Loucy (cell line): Measurements from ENCODE around the gene DAGLA.

Experiments
- H2AFZ ChIP-seq: fragments of 200-600 bp; sonication (generic); 2 replicates; pipeline ENCODE4 v1.6.0; 2016; ENCODE audit warnings: antibody characterized with exemption, mild to moderate bottlenecking, low read length, moderate library complexity
- H3F3A ChIP-seq: fragments of 200-600 bp; 2 replicates; pipeline ENCODE4 v1.6.0; 2016; ENCODE audit warnings: antibody characterized with exemption, low read depth, mild to moderate bottlenecking
- H3K27me3 ChIP-seq: fragments of 200-600 bp; sonication (generic); 2 replicates; pipeline ENCODE4 v1.6.1; 2014; ENCODE audit warnings: low read length, mild to moderate bottlenecking; ENCODE audit not compliant: insufficient read depth, poor library complexity, severe bottlenecking
- H3K36me3 ChIP-seq: fragments of 200-600 bp; sonication (generic); 2 replicates; pipeline ENCODE4 v1.6.1; 2016; ENCODE audit warnings: low read length; ENCODE audit not compliant: insufficient read depth
- H3K4me1 ChIP-seq: fragments of 200-600 bp; sonication (generic); 2 replicates; pipeline ENCODE4 v1.5.1; 2014; ENCODE audit warnings: low read length, mild to moderate bottlenecking; ENCODE audit not compliant: insufficient read depth, poor library complexity, severe bottlenecking
- H3K4me2 ChIP-seq: fragments of 200-600 bp; sonication (generic); 2 replicates; pipeline ENCODE4 v1.6.0; 2014; ENCODE audit warnings: antibody characterized with exemption, low read length, low read depth, mild to moderate bottlenecking; ENCODE audit not compliant: poor library complexity, severe bottlenecking
- H3K4me3 ChIP-seq: fragments of 200-600 bp; sonication (generic); 2 replicates; pipeline ENCODE4 v1.5.1; 2014; ENCODE audit warnings: low read length, mild to moderate bottlenecking, mixed read lengths; ENCODE audit not compliant: poor library complexity, severe bottlenecking
- H3K79me2 ChIP-seq: fragments of 200-600 bp; sonication (generic); 2 replicates; pipeline ENCODE4 v1.6.1; 2014; ENCODE audit warnings: low read length; ENCODE audit not compliant: insufficient read depth
- H3K9ac ChIP-seq: fragments of 200-600 bp; sonication (generic); 2 replicates; pipeline ENCODE4 v1.6.0; 2014; ENCODE audit warnings: mild to moderate bottlenecking, low read depth, low read length, moderate library complexity; ENCODE audit not compliant: poor library complexity, severe bottlenecking
- H3K9me2 ChIP-seq: fragments of 200-600 bp; sonication (generic); replicated peaks from 2 replicates; pipeline ENCODE4 v1.6.1; 2016; ENCODE audit warnings: low read depth, low read length, mixed read lengths
- H3K9me3 ChIP-seq: fragments of 200-600 bp; sonication (generic); 2 replicates; pipeline ENCODE4 v1.6.1; 2014; ENCODE audit warnings: mild to moderate bottlenecking, antibody characterized with exemption, low read length, low read depth; ENCODE audit not compliant: insufficient read depth
- H4K20me1 ChIP-seq: fragments of 200-600 bp; sonication (generic); 2 replicates; pipeline ENCODE4 v1.6.0; 2014; ENCODE audit warnings: antibody characterized with exemption, low read length, mild to moderate bottlenecking; ENCODE audit not compliant: insufficient read depth, poor library complexity, severe bottlenecking
- EZH2phosphoT487 ChIP-seq: fragments of 200-600 bp; IDR thresholded peaks from 2 replicates; pipeline ENCODE4 v1.6.1; 2018; ENCODE audit warnings: antibody characterized with exemption, mild to moderate bottlenecking, moderate library complexity, borderline replicate concordance
- TF ChIP-seq, protein P1 (sequence below): fragments of 200-600 bp; sonication (generic); conservative IDR thresholded peaks from 2 replicates; pipeline ENCODE4 v1.5.1; 2014; ENCODE audit warnings: mild to moderate bottlenecking, antibody characterized with exemption, low read length

The DAGLA gene

GRCh38 chr11:61695917-61696316 is 15.7 kb downstream of the DAGLA start:
- H3K4me3 ChIP-seq = no peak overlapping the region

GRCh38 chr11:61696602-61697001 is 16.4 kb downstream of the DAGLA start:
- H2AFZ ChIP-seq = no peak overlapping the region

More at GRCh38 chr11:61695917-61696316, 15.7 kb downstream of the DAGLA start:
- peaks cover 19% of the 10 kb centered on the region for H3K4me1 ChIP-seq
- no peaks in the 10 kb centered on the region for H3F3A ChIP-seq
- H3K79me2 ChIP-seq = no peaks in the 10 kb centered on the region
- H3K9ac ChIP-seq = no peak overlapping the region
- H3K9me3 ChIP-seq = no peaks in the 10 kb centered on the region
- no peak for TF ChIP-seq EZH2phosphoT487
- TF ChIP-seq, protein P1, sequence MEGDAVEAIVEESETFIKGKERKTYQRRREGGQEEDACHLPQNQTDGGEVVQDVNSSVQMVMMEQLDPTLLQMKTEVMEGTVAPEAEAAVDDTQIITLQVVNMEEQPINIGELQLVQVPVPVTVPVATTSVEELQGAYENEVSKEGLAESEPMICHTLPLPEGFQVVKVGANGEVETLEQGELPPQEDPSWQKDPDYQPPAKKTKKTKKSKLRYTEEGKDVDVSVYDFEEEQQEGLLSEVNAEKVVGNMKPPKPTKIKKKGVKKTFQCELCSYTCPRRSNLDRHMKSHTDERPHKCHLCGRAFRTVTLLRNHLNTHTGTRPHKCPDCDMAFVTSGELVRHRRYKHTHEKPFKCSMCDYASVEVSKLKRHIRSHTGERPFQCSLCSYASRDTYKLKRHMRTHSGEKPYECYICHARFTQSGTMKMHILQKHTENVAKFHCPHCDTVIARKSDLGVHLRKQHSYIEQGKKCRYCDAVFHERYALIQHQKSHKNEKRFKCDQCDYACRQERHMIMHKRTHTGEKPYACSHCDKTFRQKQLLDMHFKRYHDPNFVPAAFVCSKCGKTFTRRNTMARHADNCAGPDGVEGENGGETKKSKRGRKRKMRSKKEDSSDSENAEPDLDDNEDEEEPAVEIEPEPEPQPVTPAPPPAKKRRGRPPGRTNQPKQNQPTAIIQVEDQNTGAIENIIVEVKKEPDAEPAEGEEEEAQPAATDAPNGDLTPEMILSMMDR = no peak; the same call in 1 of the 2 replicates
- no peaks in the 10 kb centered on the region for H3K9me2 ChIP-seq
- no peak overlapping the region for H3K4me2 ChIP-seq
- no peaks in the 10 kb centered on the region for H4K20me1 ChIP-seq
- H2AFZ ChIP-seq = no peak overlapping the region
- H3K27me3 ChIP-seq = no peaks in the 10 kb centered on the region
- no peaks in the 10 kb centered on the region for H3K36me3 ChIP-seq

DNA sequence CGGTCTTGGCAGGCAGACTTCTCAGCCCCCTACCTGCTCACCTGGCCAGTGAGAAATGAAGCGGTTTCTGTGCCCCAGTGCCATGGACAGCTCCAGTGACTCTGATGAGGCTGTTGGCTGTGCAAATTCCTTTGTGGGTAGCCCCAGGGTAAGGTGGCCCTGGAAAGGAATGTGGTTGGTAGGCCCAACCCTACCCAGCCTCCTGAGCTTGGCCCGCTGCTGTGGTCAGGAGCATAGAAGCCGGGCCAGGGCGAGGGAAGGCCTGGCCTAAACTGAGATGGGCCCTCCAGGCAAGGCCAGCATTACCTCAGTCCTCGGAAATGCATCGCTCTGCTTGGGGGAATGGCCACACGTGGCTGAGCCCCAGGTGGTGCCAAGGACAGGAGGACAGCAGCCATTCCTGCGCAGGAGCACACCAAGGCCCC is 16.9 kb downstream of the DAGLA start:
- Histone ChIP-seq H3K4me3 (no peak overlapping the region), H3K9me3 (no peaks in the 10 kb centered on the region), H4K20me1 (no peaks in the 10 kb centered on the region), H3K4me2 (no peak overlapping the region), H3K9me2 (no peaks in the 10 kb centered on the region), H3K79me2 (no peaks in the 10 kb centered on the region), H3F3A (no peaks in the 10 kb centered on the region), H3K9ac (peak overlapping the region; percentile 67), H3K27me3 (no peaks in the 10 kb centered on the region), H2AFZ (no peak overlapping the region), H3K36me3 (no peaks in the 10 kb centered on the region), H3K4me1 (peaks cover 19% of the 10 kb centered on the region)
- TF ChIP-seq, protein P1 = no peak
- TF ChIP-seq EZH2phosphoT487 = no peak

More at GRCh38 chr11:61696602-61697001, 16.4 kb downstream of the DAGLA start:
- Histone ChIP-seq H3K9ac (no peak overlapping the region), H3K79me2 (no peaks in the 10 kb centered on the region), H3F3A (no peaks in the 10 kb centered on the region), H3K4me3 (no peak overlapping the region), H3K36me3 (no peaks in the 10 kb centered on the region), H3K27me3 (no peaks in the 10 kb centered on the region), H3K9me3 (no peaks in the 10 kb centered on the region), H3K4me2 (no peak overlapping the region), H4K20me1 (no peaks in the 10 kb centered on the region), H3K4me1 (peaks cover 19% of the 10 kb centered on the region), H3K9me2 (no peaks in the 10 kb centered on the region)
- TF ChIP-seq EZH2phosphoT487 = no peak
- TF ChIP-seq, protein P1 = no peak
